ENCODE data around the gene MRPL44. TPM values are rescaled to one million over a fixed set of nuclear protein-coding genes. Genes with fewer than 3 reads are reported as not detected.

MRPL44 gene
- total RNA-seq, 4 donors from 2014 or later: 25.8 to 40.6 (median 33.7) TPM

GRCh38 chr2:223915071-223915470 lies 42.2 kb upstream of the MRPL44 start:
- DNase-seq (no peak), ATAC-seq (no peak)
- Histone ChIP-seq H3K4me1 (peaks cover 0 to 4% of the 10 kb centered on the region in 2 donors), H3K36me3 (no peaks in the 10 kb centered on the region), H3K27me3 (no peaks in the 10 kb centered on the region), H3K27ac (no peak overlapping the region), H3K4me3 (no peak overlapping the region), H3K9me3 (no peaks in the 10 kb centered on the region)
- TF ChIP-seq POLR2A (IDR thresholded peaks at IDR 0.05): no peak
- no peak for TF ChIP-seq CTCF (IDR thresholded peaks at IDR 0.05 in 4 of 5, conservative IDR thresholded peaks at IDR 0.05 in 1 of 5)
- intact Hi-C loops (cut with DNase I; ENCODE audit: low total_unique reads): no loop called here
- in situ Hi-C loops (cut with MboI; ENCODE audit: low sequenced_read_pairs in 4 of 4): no loop called here

- intact Hi-C loops (cut with DNase I; ENCODE audit: low total_unique reads): no loop called here
- in situ Hi-C loops (cut with MboI; ENCODE audit: low sequenced_read_pairs in 4 of 4): no loop called here
- Histone ChIP-seq H3K4me1 (peaks cover 0 to 3% of the 10 kb centered on the region in 2 donors), H3K27ac (peak overlapping the region in 1 of 4 donors; percentile 56), H3K9me3 (no peaks in the 10 kb centered on the region), H3K4me3 (no peak overlapping the region), H3K27me3 (no peaks in the 10 kb centered on the region), H3K36me3 (no peaks in the 10 kb centered on the region)
- DNase-seq: no peak
- ATAC-seq: no peak
- no peak for TF ChIP-seq CTCF (IDR thresholded peaks at IDR 0.05 in 4 of 5, conservative IDR thresholded peaks at IDR 0.05 in 1 of 5)
- TF ChIP-seq POLR2A (IDR thresholded peaks at IDR 0.05): no peak
Observed at GRCh38 chr2:223916181-223916920, 40.9 kb upstream of the MRPL44 start.

GRCh38 chr2:223918671-223919134 lies 38.6 kb upstream of the MRPL44 start:
- Histone ChIP-seq H3K4me3 (no peak overlapping the region), H3K9me3 (no peaks in the 10 kb centered on the region), H3K27me3 (no peaks in the 10 kb centered on the region), H3K4me1 (peaks cover 10 to 13% of the 10 kb centered on the region in 2 donors), H3K27ac (no peak overlapping the region), H3K36me3 (no peaks in the 10 kb centered on the region)
- DNase-seq (no peak), ATAC-seq (peak in 1 of 2 donors; percentile 24)
- TF ChIP-seq CTCF (IDR thresholded peaks at IDR 0.05 in 4 of 5, conservative IDR thresholded peaks at IDR 0.05 in 1 of 5) (no peak), POLR2A (IDR thresholded peaks at IDR 0.05) (no peak)
- in situ Hi-C loops (cut with MboI; ENCODE audit: low sequenced_read_pairs in 4 of 4): no loop called here
- intact Hi-C loops (cut with DNase I; ENCODE audit: low total_unique reads): no loop called here

GRCh38 chr2:223920109-223920508 lies 37.2 kb upstream of the MRPL44 start:
- TF ChIP-seq POLR2A (IDR thresholded peaks at IDR 0.05) (no peak), CTCF (IDR thresholded peaks at IDR 0.05 in 4 of 5, conservative IDR thresholded peaks at IDR 0.05 in 1 of 5) (no peak)
- in situ Hi-C loops (cut with MboI; ENCODE audit: low sequenced_read_pairs in 4 of 4) (no loop called here), intact Hi-C loops (cut with DNase I; ENCODE audit: low total_unique reads) (no loop called here)

More at GRCh38 chr2:223920109-223920508, 37.2 kb upstream of the MRPL44 start:
- Histone ChIP-seq H3K4me3 (no peak overlapping the region), H3K4me1 (peaks cover 10 to 13% of the 10 kb centered on the region in 2 donors), H3K27ac (no peak overlapping the region), H3K36me3 (no peaks in the 10 kb centered on the region), H3K9me3 (no peaks in the 10 kb centered on the region), H3K27me3 (no peaks in the 10 kb centered on the region)
- ATAC-seq (no peak), DNase-seq (no peak)
